Adipose tissue (tissue), 3 donors: ENCODE measurements around the gene IL21R. TPM values are rescaled to one million over a fixed set of nuclear protein-coding genes. Genes with fewer than 3 reads are reported as not detected.

Experiments
- H3K27ac ChIP-seq: one replicate; pipeline ENCODE4 v1.5.1; 2013; ENCODE audit warnings: low read depth, low read length
- WGBS, 3 donors: extraction: QIAGEN DNeasy Blood & Tissue Kit; methylation state at CpG; one replicate each; pipeline ENCODE4 v1.1.7; 2013; 5-methylcytosine and 5-hydroxymethylcytosine counted together
- polyA plus RNA-seq, 3 donors: library from polyadenylated mRNA; stranded (reverse); fragments of 200-250 nt; gene quantifications; one replicate each; pipeline ENCODE4 v1.2.3, GENCODE V29; 2013
- donor health status: healthy with polysubstance abuse.
- donor health status: Bipolar disorder and iron deficiency.
- donor health status: healthy.

The IL21R gene
- polyA plus RNA-seq, 3 donors = 0.12 to 0.19 TPM; not detected in 1

GRCh38 chr16:27489906-27490305 is 87.9 kb downstream of the IL21R start:
- WGBS, 3 donors = 92 to 93% (median 92%) methylated on average over 7 of the region's 7 CpGs

GRCh38 chr16:27491894-27492587 is 90.1 kb downstream of the IL21R start:
- 76 to 84% (median 82%) methylated on average over 16 of the region's 16 CpGs for WGBS, 3 donors
- no peak overlapping the region for H3K27ac ChIP-seq

More at GRCh38 chr16:27489906-27490305, 87.9 kb downstream of the IL21R start:
- no peak overlapping the region for H3K27ac ChIP-seq

GRCh38 chr16:27492588-27492979 is 90.6 kb downstream of the IL21R start:
- WGBS, 3 donors = 86 to 92% (median 89%) methylated on average over 11 of the region's 11 CpGs

GRCh38 chr16:27495191-27495590 is 93.2 kb downstream of the IL21R start:
- WGBS, 3 donors = 68 to 88% (median 71%) methylated on average over 13 of the region's 13 CpGs
- H3K27ac ChIP-seq = no peak overlapping the region

More at GRCh38 chr16:27492588-27492979, 90.6 kb downstream of the IL21R start:
- H3K27ac ChIP-seq = no peak overlapping the region

- H3K27ac ChIP-seq = no peak overlapping the region
- 88 to 95% (median 94%) methylated on average over 9 of the region's 9 CpGs for WGBS, 3 donors
These were observed 96.3 kb downstream of the IL21R start for GRCh38 chr16:27498031-27498825.

GRCh38 chr16:27498916-27499658 is 97.1 kb downstream of the IL21R start:
- no peak overlapping the region for H3K27ac ChIP-seq
- WGBS, 3 donors = 86 to 90% (median 88%) methylated on average over 14 of the region's 14 CpGs

- H3K27ac ChIP-seq = no peak overlapping the region
- 84 to 94% (median 92%) methylated on average over 9 of the region's 9 CpGs for WGBS, 3 donors
These were observed 97.7 kb downstream of the IL21R start for GRCh38 chr16:27499659-27500055.

GRCh38 chr16:27500801-27501200 is 98.8 kb downstream of the IL21R start:
- 82 to 97% (median 93%) methylated on average over 3 of the region's 3 CpGs for WGBS, 3 donors

More at GRCh38 chr16:27500801-27501200, 98.8 kb downstream of the IL21R start:
- H3K27ac ChIP-seq = no peak overlapping the region

Other genes starting within 250 kb of the IL21R start
- gene KDM8, start 198.6 kb upstream of the IL21R start, polyA plus RNA-seq = 1 to 10 TPM; 2.5 to 4.2 (median 2.6) TPM
- 10 to 100 TPM; 51.5 to 56.3 (median 53.4) TPM for gene NSMCE1, start 133.4 kb upstream of the IL21R start, polyA plus RNA-seq
- 10 to 100 TPM; 13.5 to 49.3 (median 29.7) TPM for gene IL4R, start 88.2 kb upstream of the IL21R start, polyA plus RNA-seq
- 10 to 100 TPM; 26.2 to 31.3 (median 30.7) TPM for gene GTF3C1, start 147.7 kb downstream of the IL21R start, polyA plus RNA-seq
- gene KATNIP, start 148.0 kb downstream of the IL21R start, polyA plus RNA-seq = 10 to 100 TPM in 1 of 3 donors, 1 to 10 TPM in 2; 7.0 to 10.1 (median 7.3) TPM